Parathyroid adenoma (tissue), 2 donors: Measurements from ENCODE around the gene HDAC8.
"Not testable (repeated sequence)": the region's sequence is repeated elsewhere in the genome, so short reads cannot be mapped to it uniquely, and the experiment has no call there.

Experiments
- H2AFZ ChIP-seq: fragments of 300-600 bp; sonication (generic); one replicate; pipeline ENCODE4 v1.7.0; 2017; ENCODE audit warnings: antibody characterized with exemption, mild to moderate bottlenecking
- H3K27ac ChIP-seq: fragments of 300-600 bp; sonication (generic); one replicate; pipeline ENCODE4 v1.7.0; 2017
- H3K27me3 ChIP-seq: fragments of 300-600 bp; sonication (generic); one replicate; pipeline ENCODE4 v1.7.0; 2017; ENCODE audit warnings: low read length; ENCODE audit not compliant: control insufficient read depth, insufficient read depth
- H3K36me3 ChIP-seq: fragments of 300-600 bp; sonication (generic); one replicate; pipeline ENCODE4 v1.7.0; 2017; ENCODE audit warnings: low read length; ENCODE audit not compliant: control insufficient read depth, insufficient read depth
- H3K4me1 ChIP-seq: fragments of 300-600 bp; sonication (generic); one replicate; pipeline ENCODE4 v1.7.0; 2017; ENCODE audit warnings: control low read depth
- H3K4me2 ChIP-seq: fragments of 300-600 bp; sonication (generic); one replicate; pipeline ENCODE4 v1.7.0; 2017; ENCODE audit warnings: low read length
- H3K4me3 ChIP-seq: fragments of 300-600 bp; sonication (generic); one replicate; pipeline ENCODE4 v1.7.0; 2017; ENCODE audit warnings: low read depth, low read length
- H3K79me2 ChIP-seq: fragments of 300-600 bp; sonication (generic); one replicate; pipeline ENCODE4 v1.7.0; 2017; ENCODE audit warnings: control low read depth
- H3K9ac ChIP-seq: fragments of 300-600 bp; sonication (generic); one replicate; pipeline ENCODE4 v1.7.0; 2017; ENCODE audit warnings: mild to moderate bottlenecking
- H3K9me3 ChIP-seq: fragments of 300-600 bp; sonication (generic); one replicate; pipeline ENCODE4 v1.7.0; 2017; ENCODE audit warnings: low read length; ENCODE audit not compliant: control insufficient read depth
- CTCF ChIP-seq: fragments of 300-600 bp; sonication (generic); IDR thresholded peaks from one replicate; pipeline ENCODE4 v1.7.0; 2017; ENCODE audit warnings: antibody characterized with exemption, mild to moderate bottlenecking
- donor health status: primary hyperparathyroidism.

The HDAC8 gene

GRCh38 chrX:72495046-72495445, 77.6 kb downstream of the HDAC8 start:
- H2AFZ ChIP-seq = no peak overlapping the region
- TF ChIP-seq CTCF = no peak
- no peak overlapping the region for H3K4me3 ChIP-seq
- H3K36me3 ChIP-seq = no peaks in the 10 kb centered on the region
- no peaks in the 10 kb centered on the region for H3K4me1 ChIP-seq
- no peak overlapping the region for H3K4me2 ChIP-seq
- no peak overlapping the region for H3K27ac ChIP-seq
- no peaks in the 10 kb centered on the region for H3K27me3 ChIP-seq
- no peaks in the 10 kb centered on the region for H3K79me2 ChIP-seq
- H3K9me3 ChIP-seq = no peaks in the 10 kb centered on the region
- H3K9ac ChIP-seq = no peak overlapping the region

- Histone ChIP-seq H3K27me3 (no peaks in the 10 kb centered on the region), H3K4me3 (no peak overlapping the region), H3K4me1 (no peaks in the 10 kb centered on the region), H3K27ac (no peak overlapping the region), H3K9me3 (no peaks in the 10 kb centered on the region), H3K79me2 (no peaks in the 10 kb centered on the region), H3K9ac (no peak overlapping the region), H3K4me2 (no peak overlapping the region), H3K36me3 (no peaks in the 10 kb centered on the region), H2AFZ (no peak overlapping the region)
- TF ChIP-seq CTCF = no peak
These were observed 80.1 kb downstream of the HDAC8 start for GRCh38 chrX:72492499-72492898.

GRCh38 chrX:72490221-72490620, 82.4 kb downstream of the HDAC8 start:
- H3K27ac ChIP-seq, H3K36me3 ChIP-seq, H3K4me1 ChIP-seq, H3K4me2 ChIP-seq, H3K4me3 ChIP-seq, H2AFZ ChIP-seq, H3K9me3 ChIP-seq, H3K27me3 ChIP-seq, H3K79me2 ChIP-seq, H3K9ac ChIP-seq: not testable (repeated sequence)

- no peak overlapping the region for H2AFZ ChIP-seq
- H3K27ac ChIP-seq = no peak overlapping the region
- H3K4me1 ChIP-seq = no peaks in the 10 kb centered on the region
- no peak overlapping the region for H3K4me2 ChIP-seq
- H3K36me3 ChIP-seq = no peaks in the 10 kb centered on the region
- H3K9me3 ChIP-seq = no peaks in the 10 kb centered on the region
- no peak overlapping the region for H3K4me3 ChIP-seq
- H3K9ac ChIP-seq = no peak overlapping the region
- TF ChIP-seq CTCF = no peak
- H3K79me2 ChIP-seq = no peaks in the 10 kb centered on the region
- H3K27me3 ChIP-seq = no peaks in the 10 kb centered on the region
These were observed 85.0 kb downstream of the HDAC8 start for GRCh38 chrX:72487661-72488060.

- H3K9me3 ChIP-seq = no peaks in the 10 kb centered on the region
- no peaks in the 10 kb centered on the region for H3K27me3 ChIP-seq
- no peaks in the 10 kb centered on the region for H3K4me1 ChIP-seq
- no peak for TF ChIP-seq CTCF
- H3K79me2 ChIP-seq = no peaks in the 10 kb centered on the region
- H3K4me3 ChIP-seq = no peak overlapping the region
- H3K36me3 ChIP-seq = no peaks in the 10 kb centered on the region
- no peak overlapping the region for H3K4me2 ChIP-seq
- H3K27ac ChIP-seq = no peak overlapping the region
- H3K9ac ChIP-seq = no peak overlapping the region
- no peak overlapping the region for H2AFZ ChIP-seq
These were observed 93.0 kb downstream of the HDAC8 start for GRCh38 chrX:72479324-72480274.
